K562 (cell line): ENCODE results near the gene PLA2G15. TPM values are rescaled to one million over a fixed set of nuclear protein-coding genes. Genes with fewer than 3 reads are reported as not detected.

Experiments used
- ATF3 ChIP-seq, 2 experiments: fragments of 450-650 bp in 1 of 2; sonication (generic) in 1 of 2; formaldehyde crosslinking in 1 of 2; IDR thresholded peaks in 1 of 2; conservative IDR thresholded peaks in 1 of 2; 2 replicates each; pipeline versions ENCODE4 v1.6.1 to v1.8.1; 2016 to 2023; ENCODE audit warnings: mild to moderate bottlenecking in 2 of 2, moderate library complexity in 2 of 2, inconsistent platforms in 1 of 2, missing genetic modification reagents in 1 of 2
- BRF1 ChIP-seq: IDR thresholded peaks from 3 replicates; pipeline ENCODE4 v1.6.1; 2011; ENCODE audit warnings: borderline replicate concordance, mild to moderate bottlenecking; ENCODE audit not compliant: insufficient read length; ENCODE audit errors: extremely low read depth
- CBX5 ChIP-seq: IDR thresholded peaks from 2 replicates; pipeline ENCODE4 v1.6.1; 2014; ENCODE audit warnings: low read depth, borderline replicate concordance
- COPS2 ChIP-seq: fragments of 450-650 bp; conservative IDR thresholded peaks from 2 replicates; pipeline ENCODE4 v1.6.1; 2016; ENCODE audit warnings: mild to moderate bottlenecking, moderate library complexity
- CXXC5 ChIP-seq: fragments of 250-450 bp; sonication (Bioruptor Pico); IDR thresholded peaks from 2 replicates; pipeline ENCODE4 v1.8.0; 2022; ENCODE audit warnings: inconsistent platforms, mild to moderate bottlenecking, moderate library complexity
- EP400 ChIP-seq: fragments of 450-650 bp; IDR thresholded peaks from 2 replicates; pipeline ENCODE4 v1.6.1; 2017; ENCODE audit warnings: antibody characterized with exemption, mild to moderate bottlenecking, moderate library complexity
- FOSL1 ChIP-seq: fragments of 200-800 bp; sonication (Bioruptor generic); conservative IDR thresholded peaks from 2 replicates; pipeline ENCODE4 v1.6.1; 2016; ENCODE audit warnings: missing genetic modification characterization, missing compliant biosample characterization
- RBBP5 ChIP-seq: fragments of 200-600 bp; sonication (generic); IDR thresholded peaks from 2 replicates; pipeline ENCODE4 v1.6.1; 2012; ENCODE audit warnings: borderline replicate concordance, mild to moderate bottlenecking, low read length, control low read depth, inconsistent platforms; ENCODE audit not compliant: insufficient read depth, poor library complexity, severe bottlenecking
- ZBTB43 ChIP-seq: sonication (generic); formaldehyde crosslinking; IDR thresholded peaks from 2 replicates; pipeline ENCODE4 v1.8.0; 2023; ENCODE audit warnings: mild to moderate bottlenecking, missing genetic modification reagents
- ZNF407 ChIP-seq: fragments of 450-650 bp; IDR thresholded peaks from 2 replicates; pipeline ENCODE4 v1.6.1; 2016; ENCODE audit warnings: low read depth
- polyA plus RNA-seq, 8 experiments: library from polyadenylated mRNA; depleted of rRNA in 4 of 8; stranded (reverse) in 5 of 8; unstranded in 3 of 8; fragments of >200 nt; fragmentation: Nextera tagmentation in 2 of 8; fragmentation: Illumina TruSeq in 1 of 8; extraction: Ambion mirVana in 2 of 8; extraction: Trizol in 1 of 8; gene quantifications; 2 replicates each; pipeline versions ENCODE4 v1.2.1 to v1.2.3, GENCODE V29; 2011 to 2014; ENCODE audit warnings: inconsistent platforms in 1 of 8, missing spikeins in 1 of 8
- total RNA-seq, 7 experiments: library from RNA; depleted of rRNA in 6 of 7; stranded (reverse); fragments of >200 nt in 6 of 7; fragmentation: Illumina TruSeq in 2 of 7; extraction: Trizol in 2 of 7; gene quantifications; 2 replicates each; pipeline versions ENCODE4 v1.2.1 to v1.2.3, GENCODE V29; 2011 to 2021; ENCODE audit warnings: low replicate concordance in 1 of 7
- TF ChIP-seq, protein P1 (sequence below): fragments of 450-650 bp; formaldehyde crosslinking; IDR thresholded peaks from 2 replicates; pipeline ENCODE4 v1.4.0; 2022; ENCODE audit warnings: missing genetic modification characterization

PLA2G15 gene
- total and polyA plus RNA-seq, 9 of the 15 experiments (the other 6 are each of a cell fraction or from before 2014, with no cell fraction given), result 0.42 to 8.6 (median 4.8) TPM

GRCh38 chr16:68264128-68265077 lies 19.2 kb downstream of the PLA2G15 start, which contains the start of gene SLC7A6 (continued):
- no peak for TF ChIP-seq ZNF407
- peak; percentile 72; the same call in 1 of the 2 replicates for TF ChIP-seq FOSL1
- TF ChIP-seq CXXC5 (CRISPR knock-in tag), result peak; percentile 97
- TF ChIP-seq, protein P1, sequence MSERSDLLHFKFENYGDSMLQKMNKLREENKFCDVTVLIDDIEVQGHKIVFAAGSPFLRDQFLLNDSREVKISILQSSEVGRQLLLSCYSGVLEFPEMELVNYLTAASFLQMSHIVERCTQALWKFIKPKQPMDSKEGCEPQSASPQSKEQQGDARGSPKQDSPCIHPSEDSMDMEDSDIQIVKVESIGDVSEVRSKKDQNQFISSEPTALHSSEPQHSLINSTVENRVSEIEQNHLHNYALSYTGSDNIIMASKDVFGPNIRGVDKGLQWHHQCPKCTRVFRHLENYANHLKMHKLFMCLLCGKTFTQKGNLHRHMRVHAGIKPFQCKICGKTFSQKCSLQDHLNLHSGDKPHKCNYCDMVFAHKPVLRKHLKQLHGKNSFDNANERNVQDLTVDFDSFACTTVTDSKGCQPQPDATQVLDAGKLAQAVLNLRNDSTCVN (CRISPR knock-in tag), result no peak
- TF ChIP-seq EP400, result peak; percentile 83
- no peak for TF ChIP-seq COPS2
- no peak for TF ChIP-seq CBX5
- no peak for TF ChIP-seq BRF1
- no peak for TF ChIP-seq RBBP5
- TF ChIP-seq ATF3 (IDR thresholded peaks at IDR 0.05), result no peak
- TF ChIP-seq ATF3 (CRISPR knock-in tag; conservative IDR thresholded peaks at IDR 0.05), result no peak
- TF ChIP-seq ZBTB43 (CRISPR knock-in tag), result 0 out of 2 replicates have a peak, but pooled peaks have one; percentile 57
